Retinal pigment epithelial cell (primary cell): ENCODE measurements around the gene HSPBP1.
"Not testable (repeated sequence)": the region's sequence is repeated elsewhere in the genome, so short reads cannot be mapped to it uniquely, and the experiment has no call there.

Experiments used
- DNase-seq: peaks from one replicate; pipeline ENCODE4 v3.0.0-alpha.2; 2010; ENCODE audit warnings: low read depth
- H3K4me3 ChIP-seq: 2 replicates; pipeline ENCODE4 v1.5.1; 2011; ENCODE audit warnings: mild to moderate bottlenecking, low read length, control low read depth, moderate library complexity
- CTCF ChIP-seq: conservative IDR thresholded peaks from 2 replicates; pipeline ENCODE4 v1.5.1; 2011; ENCODE audit warnings: low read depth, low read length, control low read depth, inconsistent platforms

The HSPBP1 gene

GRCh38 chr19:55279770-55280643 lies at the start of gene HSPBP1:
TSS of gene HSPBP1 (minus strand) at chr19:55280110. CDS start at chr19:55279608, 502 bp downstream.
- no peak for TF ChIP-seq CTCF
- DNase-seq: peak; percentile 87
- peak within 1 kb of the TSS; percentile 96 for H3K4me3 ChIP-seq

DNA sequence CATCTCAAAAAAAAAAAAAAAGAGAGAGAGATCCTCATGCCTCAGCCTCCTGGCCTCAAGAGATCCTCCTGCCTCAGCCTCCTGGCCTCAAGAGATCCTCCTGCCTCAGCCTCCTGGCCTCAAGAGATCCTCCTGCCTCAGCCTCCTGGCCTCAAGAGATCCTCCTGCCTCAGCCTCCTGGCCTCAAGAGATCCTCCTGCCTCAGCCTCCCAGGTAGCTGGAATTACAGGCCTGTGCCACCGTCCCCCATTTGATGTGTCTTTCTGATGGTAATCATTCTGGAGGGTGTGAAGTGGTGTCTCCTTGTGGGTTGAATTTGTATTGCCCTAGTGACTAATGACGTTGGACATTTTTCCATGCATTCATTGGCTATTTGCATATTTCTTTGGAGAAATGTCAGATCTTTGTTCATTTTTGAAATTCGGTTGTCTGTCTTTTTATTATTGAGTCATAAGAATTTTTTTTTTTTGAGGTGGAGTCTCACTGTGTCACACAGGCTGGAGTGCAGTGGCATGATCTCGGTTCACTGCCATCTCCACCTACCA lies 48.9 kb upstream of the HSPBP1 start:
- not testable (repeated sequence) for DNase-seq, H3K4me3 ChIP-seq

- no peak within 1 kb of the TSS for H3K4me3 ChIP-seq
- no peak for TF ChIP-seq CTCF
- DNase-seq: no peak
Measured at GRCh38 chr19:55325172-55325571, 45.3 kb upstream of the HSPBP1 start, which contains the start of gene TMEM150B. TSS of gene TMEM150B (minus strand) at chr19:55325341. CDS start at chr19:55321036, 4,305 bp downstream.

DNA sequence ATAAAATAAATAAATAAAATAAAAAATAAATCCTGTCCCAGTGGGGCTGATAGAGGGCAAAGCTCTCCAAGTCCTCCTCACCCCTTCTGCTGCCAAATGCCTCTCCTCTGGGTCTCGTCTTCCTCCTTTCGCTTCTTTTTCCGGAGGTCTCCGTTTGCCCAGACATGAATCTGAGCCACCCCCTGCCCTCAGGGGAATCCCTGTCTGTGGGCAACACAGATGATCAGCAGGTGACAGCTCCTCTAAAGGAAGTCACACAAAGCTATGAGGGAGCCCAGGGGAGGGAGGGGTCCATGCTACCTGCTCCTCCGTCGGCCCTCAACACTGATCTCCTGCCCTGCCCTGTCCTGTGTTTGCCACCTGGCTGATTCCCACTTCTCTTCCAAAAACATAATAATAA lies 44.8 kb upstream of the HSPBP1 start:
- TF ChIP-seq CTCF: no peak
- DNase-seq: no peak
- H3K4me3 ChIP-seq: no peak overlapping the region

DNA sequence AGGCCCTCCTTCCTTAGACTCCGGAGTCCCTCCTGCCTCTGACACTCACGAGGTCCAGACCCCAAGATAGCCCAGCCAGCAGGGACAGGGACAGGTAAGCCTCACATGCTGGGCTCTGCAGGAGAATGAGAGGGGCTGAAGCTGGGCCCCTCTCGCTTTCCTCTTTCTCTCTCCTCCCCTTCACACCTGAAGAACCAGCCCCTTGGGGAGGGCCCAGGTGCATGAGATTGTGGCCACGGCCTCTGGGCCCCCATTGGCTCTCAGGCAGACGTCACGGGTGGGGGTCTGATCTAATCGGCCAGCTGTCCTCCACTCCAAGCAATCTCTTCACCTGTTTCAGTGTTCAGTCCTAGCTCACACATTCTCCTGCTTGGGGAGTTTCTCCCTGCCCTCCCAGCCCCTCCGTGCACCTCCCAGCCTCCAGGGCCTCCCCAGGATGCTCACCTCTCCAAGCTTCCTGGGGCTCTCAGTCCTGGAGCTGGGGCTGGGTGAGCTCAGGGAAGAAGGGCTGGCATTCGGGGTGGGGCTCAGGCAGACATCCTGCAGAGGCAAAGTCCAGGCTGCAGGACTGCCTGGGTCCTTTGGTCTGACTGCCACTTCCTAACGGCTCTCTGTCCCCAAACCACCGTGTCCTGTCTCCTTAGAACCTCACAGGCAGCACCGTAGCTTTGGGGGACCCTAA lies 42.4 kb upstream of the HSPBP1 start:
- no peak for TF ChIP-seq CTCF
- no peak for DNase-seq
- H3K4me3 ChIP-seq: no peak overlapping the region

DNA sequence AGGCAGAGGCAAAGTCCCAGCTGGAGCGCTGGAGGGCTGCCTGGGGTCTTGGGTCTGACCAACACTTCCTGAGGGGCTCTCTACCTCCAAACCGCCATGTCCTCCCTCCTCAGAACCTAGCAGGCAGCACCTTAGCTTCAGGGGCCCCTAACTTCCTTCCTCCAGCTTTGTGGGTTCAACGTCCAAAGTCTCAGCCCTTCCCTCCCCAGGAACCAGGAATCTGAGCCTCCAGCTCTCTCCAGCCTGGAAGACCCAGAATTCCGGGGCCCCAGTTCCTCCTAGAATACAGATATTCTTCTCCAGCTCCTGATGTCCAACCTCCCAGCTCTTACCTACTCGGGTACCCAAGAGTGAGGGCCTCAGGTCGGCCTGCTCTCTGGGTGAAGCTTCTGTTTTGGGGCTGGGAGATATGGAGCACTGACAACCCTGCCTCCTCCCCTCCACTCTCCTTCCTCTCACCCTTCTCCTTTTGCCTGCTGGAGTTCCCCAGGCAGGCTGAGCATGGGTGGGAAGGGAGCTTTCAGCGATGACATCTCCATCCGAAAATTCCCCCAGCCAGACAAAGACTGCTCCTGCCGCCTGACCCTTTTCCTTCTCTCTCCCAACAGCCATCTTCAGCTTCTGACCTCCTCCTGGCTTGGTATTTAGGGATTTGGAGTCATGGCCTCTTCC lies 41.7 kb upstream of the HSPBP1 start:
- DNase-seq: no peak
- TF ChIP-seq CTCF: no peak
- no peak overlapping the region for H3K4me3 ChIP-seq

GRCh38 chr19:55320844-55321419 lies 41.0 kb upstream of the HSPBP1 start:
- TF ChIP-seq CTCF: no peak
- DNase-seq: no peak
- no peak overlapping the region for H3K4me3 ChIP-seq
